Stimulated activated CD4-positive, alpha-beta T cell treated with anti-CD3 and anti-CD28 coated beads, TNF-alpha, amount 100 ng/mL, for 24 hours (primary cell): ENCODE results near the gene SLC17A7.

Experiments
- DNase-seq, 3 experiments: peaks; one replicate each; pipeline ENCODE4 v3.0.0-alpha.2; 2020; ENCODE audit warnings: low read depth in 3 of 3

SLC17A7 gene

DNA sequence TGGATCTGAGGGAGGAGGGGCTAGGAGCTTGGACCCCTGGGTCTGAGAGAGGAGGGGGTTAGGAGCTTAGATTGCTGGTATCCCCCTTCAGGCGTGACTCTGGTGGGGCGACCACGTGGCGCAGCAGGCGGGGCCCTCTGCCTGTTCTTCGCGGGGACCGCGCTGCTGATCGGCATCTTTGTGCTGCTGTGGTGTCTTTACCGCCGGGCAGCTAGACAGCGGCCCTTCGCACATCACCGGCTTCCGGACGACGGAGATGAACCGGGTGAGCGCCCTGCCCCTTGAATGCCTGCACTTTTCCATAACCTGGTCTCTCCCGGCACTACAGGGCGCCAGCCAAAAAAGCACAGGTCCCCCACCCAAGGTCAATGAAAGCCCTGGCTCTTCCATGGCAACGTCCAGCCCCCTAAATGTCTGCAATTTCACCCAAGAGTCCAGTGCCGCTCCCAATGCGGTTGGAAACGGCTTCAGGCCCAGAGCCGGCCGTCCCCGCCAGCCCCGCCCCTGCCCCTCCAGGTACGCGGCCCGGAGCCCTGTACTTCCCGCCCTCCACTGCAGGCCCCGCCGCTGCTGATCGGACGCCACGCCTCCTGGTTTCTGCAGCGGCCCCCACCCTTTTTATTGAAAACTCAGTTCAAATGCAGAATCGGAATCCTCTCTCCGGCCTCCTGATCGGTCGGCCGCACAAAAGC lies 13.3 kb downstream of the SLC17A7 start:
- no peak for DNase-seq

DNA sequence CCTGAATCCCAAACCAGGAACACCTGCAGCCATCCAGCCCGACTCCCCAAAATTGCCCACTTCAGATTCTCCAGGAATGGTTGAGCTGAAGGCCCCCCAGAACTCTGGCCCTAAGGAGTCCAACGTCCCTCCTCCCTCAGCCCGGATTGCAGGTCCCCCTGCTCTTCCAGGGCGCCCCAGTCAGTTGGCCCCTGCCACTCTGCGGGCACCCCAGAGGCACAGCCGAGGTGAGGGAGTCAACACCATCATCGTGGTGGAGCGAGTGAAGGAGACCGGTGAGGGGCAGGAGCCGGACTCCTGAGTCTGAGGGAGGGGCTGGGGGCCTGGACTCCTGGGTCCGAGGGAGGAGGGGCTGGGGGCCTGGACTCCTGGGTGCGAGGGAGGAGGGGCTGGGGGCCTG lies 14.0 kb downstream of the SLC17A7 start:
- DNase-seq = no peak

DNA sequence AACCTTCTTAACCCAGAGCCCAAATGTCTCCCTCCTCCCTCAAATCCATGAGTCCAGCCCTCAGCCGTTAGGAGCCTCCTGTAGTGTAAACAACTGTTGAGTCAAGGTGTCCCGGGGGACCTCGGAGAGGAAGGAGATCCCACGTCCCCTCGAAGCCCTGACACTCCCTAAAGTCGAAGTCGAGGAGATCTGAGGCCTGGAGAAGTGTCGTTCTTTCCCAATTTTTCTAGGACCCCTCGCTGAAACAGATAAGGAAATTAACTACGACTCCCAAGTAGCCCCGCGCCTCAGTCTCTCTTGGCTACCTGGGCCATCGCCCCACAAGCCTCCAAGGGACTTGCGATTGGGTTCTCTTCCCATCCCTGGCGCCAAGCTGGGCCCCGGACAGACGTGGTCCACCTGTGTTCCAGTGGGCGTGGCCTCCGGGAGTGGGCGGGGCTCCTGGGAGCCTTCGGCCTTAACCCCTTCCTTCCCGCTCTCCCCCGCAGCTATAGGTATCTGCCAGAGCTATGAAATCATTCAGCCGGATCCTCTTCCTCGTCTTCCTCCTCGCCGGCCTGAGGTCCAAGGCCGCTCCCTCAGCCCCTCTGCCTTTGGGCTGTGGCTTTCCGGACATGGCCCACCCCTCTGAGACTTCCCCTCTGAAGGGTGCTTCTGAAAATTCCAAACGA lies 15.3 kb downstream of the SLC17A7 start:
- DNase-seq = peak in 1 of 3 experiments; percentile 46

DNA sequence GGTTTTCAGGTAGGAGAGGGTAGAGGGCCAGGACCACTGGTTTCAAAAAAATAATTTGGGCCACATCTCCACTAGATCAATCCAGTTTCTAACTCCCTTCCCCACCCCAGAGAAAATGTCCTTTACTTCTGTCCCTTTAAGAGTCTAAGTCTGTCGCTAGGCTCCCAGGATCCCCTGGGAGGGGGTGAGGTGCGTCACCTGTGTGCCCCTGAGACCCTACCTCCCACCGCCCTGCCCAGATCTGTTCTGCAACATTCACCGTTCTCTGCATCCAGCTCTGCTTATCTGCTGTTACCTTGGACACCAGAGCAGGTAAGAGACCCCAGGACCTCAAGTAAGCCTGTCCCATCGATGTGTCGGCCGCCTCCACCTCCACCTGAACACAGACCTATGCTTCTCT lies 16.1 kb downstream of the SLC17A7 start, which contains the start of gene GFY:
Gene GFY (plus strand): TSS at position 211 of the 400 bp plus-strand sequence. CDS start 1,043 bp downstream, outside the sequence.
- DNase-seq = no peak

DNA sequence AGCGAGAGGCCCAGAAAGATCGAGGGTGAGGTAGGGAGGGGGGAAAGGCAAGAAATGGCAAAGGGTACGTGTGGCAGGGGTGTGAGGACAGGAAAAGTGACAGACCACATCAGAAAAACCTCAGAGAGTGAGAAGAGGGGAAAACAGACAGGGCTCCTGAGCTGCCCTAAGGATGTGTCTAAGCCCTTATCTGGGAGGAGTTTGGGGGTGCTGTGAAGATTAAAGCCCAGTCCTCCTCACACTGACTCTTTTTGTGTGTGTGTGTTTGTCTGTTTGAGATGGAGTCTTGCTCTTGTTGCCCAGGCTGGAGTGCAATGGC lies 17.4 kb downstream of the SLC17A7 start:
- DNase-seq = no peak

DNA sequence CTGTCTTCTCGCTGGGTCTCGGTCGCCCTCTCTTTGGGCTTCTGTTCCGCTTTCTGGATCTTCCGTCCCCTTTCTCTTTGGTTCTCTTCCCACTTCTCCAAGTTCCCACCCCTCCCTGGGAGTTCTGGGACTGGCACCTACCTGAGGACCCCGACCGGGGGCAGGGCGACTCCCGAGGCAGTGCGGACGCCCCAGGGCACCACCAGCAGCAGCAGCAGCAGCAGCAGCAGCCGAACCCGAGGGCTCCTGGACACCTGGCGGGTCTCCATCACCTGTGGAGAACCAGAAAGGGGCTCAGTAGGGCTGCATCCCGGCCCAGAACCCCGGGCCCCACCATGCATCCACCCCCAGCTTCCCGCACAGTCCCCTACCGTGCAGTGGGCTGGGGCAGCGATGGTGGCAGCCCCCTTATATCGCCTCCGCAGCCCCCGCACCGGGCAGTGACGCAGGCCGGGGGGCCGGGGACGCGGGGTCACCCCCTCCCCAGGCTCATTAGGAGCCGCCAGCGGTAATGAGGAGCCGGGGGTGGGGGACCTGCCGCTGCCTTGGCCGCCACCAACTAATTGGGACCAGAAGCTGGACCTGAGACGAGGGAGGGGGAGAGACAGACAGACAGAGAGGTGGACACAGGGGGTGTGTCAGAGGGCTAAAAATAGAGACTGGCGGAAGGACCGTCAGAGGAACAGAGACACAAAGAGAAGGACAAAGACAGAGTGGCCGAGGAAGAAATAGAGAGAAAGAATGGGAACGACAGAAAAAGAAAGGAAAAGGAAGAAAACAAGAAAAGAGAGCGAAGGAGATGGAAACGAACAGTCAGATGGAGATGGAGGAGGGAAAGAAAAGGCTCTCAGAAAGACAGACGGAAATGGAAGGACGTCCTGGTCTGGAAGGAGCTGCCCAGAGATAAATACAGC lies 18.0 kb downstream of the SLC17A7 start, which contains the start of gene PTH2:
Gene PTH2 (minus strand): TSS at position 371 of the 914 bp plus-strand sequence. CDS start 102 bp downstream, at position 269.
- DNase-seq = no peak

GRCh38 chr19:49422407-49423070 lies 18.8 kb downstream of the SLC17A7 start:
- DNase-seq = peak in 1 of 3 experiments; percentile 49

DNA sequence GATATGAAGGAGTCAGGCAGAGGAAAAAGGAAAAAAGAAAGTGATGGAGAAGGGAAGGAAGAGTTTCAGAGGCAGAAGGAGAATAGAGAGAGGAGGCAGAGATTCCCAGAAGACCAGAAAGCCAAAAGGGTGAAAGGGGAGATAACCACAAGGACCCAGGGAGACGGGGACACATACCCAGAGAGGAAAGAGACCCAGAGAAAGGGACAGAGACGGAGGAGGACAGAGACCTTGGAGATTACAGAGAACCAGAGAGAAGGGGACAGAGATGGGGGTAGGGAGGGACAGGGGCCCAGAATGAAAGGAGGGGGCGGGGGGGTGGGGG lies 19.5 kb downstream of the SLC17A7 start:
- DNase-seq = no peak

DNA sequence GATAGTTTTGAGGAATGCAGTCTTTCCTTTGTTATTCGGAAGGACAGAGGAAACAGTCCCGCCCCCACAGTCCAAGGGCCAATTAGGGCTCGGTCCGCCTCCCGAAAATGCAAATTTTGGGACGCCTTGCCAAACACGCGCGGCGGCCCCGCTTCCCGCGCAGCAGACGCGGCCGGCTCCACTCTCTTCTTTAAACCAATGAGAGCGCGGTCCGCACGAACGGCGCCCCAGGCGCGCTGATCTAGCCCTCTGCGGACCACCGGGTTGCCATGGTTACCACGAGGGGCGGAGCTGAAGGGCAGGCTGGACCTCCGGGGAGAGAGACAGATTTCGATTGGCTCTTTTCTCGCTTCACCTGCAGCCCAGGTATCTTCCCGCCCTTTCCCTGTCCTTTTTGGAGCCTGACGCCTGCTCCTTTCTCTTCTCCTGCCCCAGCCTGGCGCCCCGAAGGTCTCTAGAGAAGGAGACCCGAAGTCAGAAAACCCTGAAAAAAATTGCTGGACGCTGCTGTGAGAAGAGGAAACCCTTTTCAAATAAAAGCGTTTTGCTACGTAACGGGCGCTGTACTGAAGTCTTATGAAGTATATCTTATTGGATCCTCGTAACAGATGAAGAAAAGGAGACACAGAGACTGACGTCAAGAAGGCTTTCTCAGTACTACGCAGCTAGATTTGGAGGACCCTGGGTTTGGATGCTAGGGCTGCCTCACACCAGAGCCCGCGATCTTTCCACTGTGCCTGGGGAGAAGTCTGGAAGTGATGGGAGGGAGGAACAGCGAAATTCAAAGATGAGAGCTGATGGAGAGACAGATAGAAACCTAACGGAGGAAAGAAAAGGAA lies 20.1 kb downstream of the SLC17A7 start:
- peak in 2 of 3 experiments; percentile 13 to 55 for DNase-seq

DNA sequence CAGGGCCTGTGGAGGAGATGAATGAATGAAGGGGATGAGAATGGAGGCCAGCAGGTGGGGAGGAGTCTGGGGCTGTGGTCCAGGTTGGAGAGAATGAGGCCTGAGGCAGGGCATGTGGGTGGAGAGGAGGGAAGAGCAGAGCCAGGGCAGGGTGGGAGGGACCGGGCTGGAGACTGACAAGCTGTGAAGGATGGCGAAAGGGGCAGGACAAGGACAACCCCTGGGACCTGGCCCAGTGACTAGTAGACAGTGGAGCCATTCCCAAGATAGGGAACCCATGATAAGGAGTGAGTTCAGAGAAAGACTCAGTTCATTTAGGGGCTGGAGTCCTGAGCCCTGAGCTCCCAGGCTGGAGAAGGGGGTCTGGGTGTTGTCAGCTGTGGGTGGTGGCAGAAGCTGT lies 21.1 kb downstream of the SLC17A7 start:
- no peak for DNase-seq

- DNase-seq = no peak
Measured at GRCh38 chr19:49419173-49419572, 22.2 kb downstream of the SLC17A7 start.

DNA sequence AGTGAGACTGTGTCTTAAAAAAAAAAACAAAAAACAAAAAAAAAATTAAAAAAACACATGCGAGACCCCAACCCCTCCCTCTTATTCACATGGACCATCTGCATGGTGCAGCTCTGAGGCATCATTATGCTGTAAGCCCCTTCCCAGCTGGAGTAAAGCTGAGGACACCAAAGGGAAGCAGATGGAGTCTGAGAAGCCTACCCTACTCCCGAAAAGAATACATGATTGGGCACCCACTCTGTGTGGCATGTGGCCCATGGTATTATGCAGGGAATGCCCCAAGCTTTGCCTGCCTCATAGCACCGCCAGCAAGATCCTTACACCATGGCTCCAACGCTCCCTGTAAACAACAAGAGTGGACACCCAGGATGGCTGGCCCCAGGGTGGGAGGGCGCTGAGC lies 22.8 kb downstream of the SLC17A7 start:
- DNase-seq = no peak

DNA sequence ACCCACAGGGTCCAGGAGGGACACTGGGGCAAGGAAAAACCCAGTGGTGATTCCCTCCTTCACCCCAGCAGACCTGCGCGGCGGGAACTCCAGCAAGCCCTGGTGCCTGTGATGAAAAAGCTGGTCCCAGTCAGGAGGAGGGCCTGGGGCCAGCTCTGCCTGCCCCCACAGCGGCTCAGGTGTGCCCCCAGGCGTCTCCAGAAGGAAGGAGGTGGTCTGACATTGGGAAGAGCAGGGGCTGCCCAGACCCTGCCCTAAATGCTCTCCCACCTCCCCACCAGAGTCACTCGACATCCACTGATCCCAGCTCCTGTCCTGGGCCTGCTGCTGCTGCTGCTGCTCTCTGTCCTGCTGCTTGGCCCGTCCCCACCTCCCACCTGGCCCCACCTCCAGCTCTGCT lies 24.2 kb downstream of the SLC17A7 start:
- DNase-seq = no peak

- DNase-seq = no peak
Measured at GRCh38 chr19:49415810-49416200, 25.5 kb downstream of the SLC17A7 start.

DNA sequence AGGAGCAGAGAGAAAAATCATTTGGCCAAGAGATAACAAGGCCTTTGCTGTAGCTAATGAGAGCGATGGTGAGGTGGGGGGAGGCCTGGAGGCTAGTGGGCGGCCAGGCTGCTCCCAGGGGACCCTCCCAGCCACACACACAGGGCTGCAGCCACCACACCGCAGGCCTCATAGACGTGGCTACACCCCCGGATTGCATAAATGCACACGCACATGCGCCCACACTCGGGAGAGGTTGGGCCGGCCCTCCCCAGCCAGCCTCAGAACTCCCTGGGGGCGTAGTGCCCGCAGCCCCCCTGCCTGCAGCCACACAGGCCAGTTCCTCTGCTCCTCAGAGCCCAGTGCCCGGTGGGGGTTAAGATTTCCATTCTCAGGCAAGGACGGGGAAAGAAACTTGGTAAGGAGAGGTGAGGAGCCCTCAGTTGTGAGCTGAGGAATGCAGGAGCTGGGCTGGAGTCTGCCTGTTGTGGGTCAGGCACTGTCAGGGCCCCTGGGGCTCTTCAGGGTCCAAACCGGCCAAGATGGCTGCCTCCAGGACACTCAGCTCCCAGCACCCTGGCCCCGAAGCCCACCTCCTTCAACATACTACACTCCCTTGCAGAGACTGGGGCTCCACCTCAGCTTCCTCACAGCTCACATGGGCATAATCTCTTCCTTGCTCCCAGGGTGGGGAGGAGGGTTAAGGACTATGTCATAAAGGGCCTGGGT lies 26.1 kb downstream of the SLC17A7 start:
- no peak for DNase-seq

DNA sequence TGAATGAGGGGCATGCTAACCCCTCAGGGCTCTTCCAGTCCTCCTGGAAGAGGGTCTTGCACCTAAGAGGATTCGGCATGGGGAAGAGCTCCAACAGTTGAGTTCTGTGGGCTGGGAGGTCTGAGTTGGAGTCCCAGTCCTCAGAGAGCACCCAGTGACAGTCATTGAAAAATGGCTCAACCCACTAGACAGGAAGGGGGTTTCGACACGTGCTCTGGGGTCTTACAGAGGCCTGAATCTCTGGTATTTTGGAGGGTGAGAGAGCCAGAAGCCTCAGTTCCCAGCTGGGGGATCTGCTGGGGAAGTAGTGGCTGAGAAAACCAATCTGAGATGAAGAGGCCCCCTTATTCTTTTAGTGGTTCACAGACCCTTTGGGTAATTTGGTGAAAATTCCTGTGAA lies 27.1 kb downstream of the SLC17A7 start:
- no peak for DNase-seq

GRCh38 chr19:49413348-49413747 lies 28.0 kb downstream of the SLC17A7 start:
- no peak for DNase-seq

- no peak for DNase-seq
Measured at GRCh38 chr19:49411681-49412326, 29.5 kb downstream of the SLC17A7 start.

GRCh38 chr19:49409441-49410029 lies 31.8 kb downstream of the SLC17A7 start:
- no peak for DNase-seq
